CD14-positive monocyte (primary cell): Measurements from ENCODE around the gene RNF26. TPM values are rescaled to one million over a fixed set of nuclear protein-coding genes. Genes with fewer than 3 reads are reported as not detected.
A peak's percentile ranks its signal among the peaks of the same experiment; 100 is the strongest.

Source experiments
- DNase-seq, 3 donors: peaks; one replicate each; pipeline ENCODE4 v3.0.0-alpha.2; 2011 to 2022
- H2AFZ ChIP-seq: 2 replicates; pipeline ENCODE4 v1.6.0; 2012; ENCODE audit warnings: mild to moderate bottlenecking, low read depth, low read length, inconsistent platforms; ENCODE audit not compliant: insufficient read depth, poor library complexity, severe bottlenecking
- H3K27ac ChIP-seq, 2 donors: 1 replicate in 1 of 2; 2 replicates in 1 of 2; pipeline ENCODE4 v1.5.1; 2012 to 2013; ENCODE audit warnings: low read length in 2 of 2, control low read depth in 1 of 2, inconsistent platforms in 1 of 2, low read depth in 1 of 2, mild to moderate bottlenecking in 1 of 2
- H3K27me3 ChIP-seq, 2 donors: one replicate each; pipeline versions ENCODE4 v1.6.0 to v1.6.1; 2011 to 2013; ENCODE audit warnings: low read length in 2 of 2; ENCODE audit not compliant: control insufficient read depth in 2 of 2, insufficient read depth in 2 of 2
- H3K36me3 ChIP-seq, 2 donors: replicated peaks in 1 of 2; 1 replicate in 1 of 2; 2 replicates in 1 of 2; pipeline versions ENCODE4 v1.5.1 to v1.6.1; 2012 to 2013; ENCODE audit warnings: low read length in 2 of 2, control low read depth in 1 of 2, inconsistent platforms in 1 of 2, mild to moderate bottlenecking in 1 of 2; ENCODE audit not compliant: insufficient read depth in 2 of 2, control insufficient read depth in 1 of 2
- H3K4me1 ChIP-seq, 2 donors: 1 replicate in 1 of 2; 2 replicates in 1 of 2; pipeline versions ENCODE4 v1.5.1 to v1.6.1; 2012 to 2013; ENCODE audit warnings: low read length in 2 of 2, control low read depth in 1 of 2, inconsistent platforms in 1 of 2, mild to moderate bottlenecking in 1 of 2, moderate library complexity in 1 of 2; ENCODE audit not compliant: insufficient read depth in 2 of 2, control insufficient read depth in 1 of 2
- H3K4me2 ChIP-seq: replicated peaks from 2 replicates; pipeline ENCODE3; 2012; ENCODE audit warnings: low read length, moderate library complexity, mild to moderate bottlenecking; ENCODE audit not compliant: poor library complexity, severe bottlenecking; ENCODE audit errors: extremely low read depth
- H3K4me3 ChIP-seq, 3 experiments: fragments of 200-600 bp in 1 of 3; sonication (generic) in 1 of 3; replicated peaks in 1 of 3; 1 replicate in 2 of 3; 2 replicates in 1 of 3; pipeline ENCODE4 v1.5.1; 2011 to 2013; ENCODE audit warnings: low read length in 3 of 3, mild to moderate bottlenecking in 3 of 3, control low read depth in 2 of 3, low read depth in 2 of 3, inconsistent platforms in 1 of 3, moderate library complexity in 1 of 3
- H3K79me2 ChIP-seq: 2 replicates; pipeline ENCODE4 v1.6.0; 2012; ENCODE audit warnings: mild to moderate bottlenecking, control low read depth, inconsistent platforms, low read length, moderate library complexity; ENCODE audit not compliant: insufficient read depth
- H3K9ac ChIP-seq: 2 replicates; pipeline ENCODE4 v1.6.0; 2017; ENCODE audit warnings: low read length, mild to moderate bottlenecking; ENCODE audit not compliant: insufficient read depth, poor library complexity, severe bottlenecking
- H3K9me3 ChIP-seq, 2 donors: replicated peaks in 1 of 2; 1 replicate in 1 of 2; 2 replicates in 1 of 2; pipeline versions ENCODE4 v1.5.1 to v1.6.1; 2012 to 2013; ENCODE audit warnings: low read length in 2 of 2, control low read depth in 1 of 2; ENCODE audit not compliant: control insufficient read depth in 1 of 2, insufficient read depth in 1 of 2
- H4K20me1 ChIP-seq: 2 replicates; pipeline ENCODE4 v1.6.0; 2012; ENCODE audit warnings: mild to moderate bottlenecking, low read length, control low read depth, moderate library complexity; ENCODE audit not compliant: insufficient read depth
- H3K27ac Mint-ChIP-seq, 7 donors: one replicate each; pipeline ENCODE4 v1.8.0; 2020; ENCODE audit warnings: mild to moderate bottlenecking in 7 of 7, mixed read lengths in 7 of 7, moderate library complexity in 6 of 7, inconsistent platforms in 2 of 7
- H3K27me3 Mint-ChIP-seq, 3 donors: one replicate each; pipeline ENCODE4 v1.8.0; 2021 to 2022; ENCODE audit warnings: low read depth in 3 of 3, mild to moderate bottlenecking in 3 of 3, mixed read lengths in 3 of 3, moderate library complexity in 3 of 3, inconsistent platforms in 1 of 3
- H3K36me3 Mint-ChIP-seq, 2 donors: one replicate each; pipeline ENCODE4 v1.8.0; 2020; ENCODE audit warnings: mixed read lengths in 2 of 2, inconsistent platforms in 1 of 2, mild to moderate bottlenecking in 1 of 2
- H3K4me1 Mint-ChIP-seq: one replicate; pipeline ENCODE4 v1.8.0; 2020; ENCODE audit warnings: mild to moderate bottlenecking, mixed read lengths
- H3K4me3 Mint-ChIP-seq, 2 donors: one replicate each; pipeline ENCODE4 v1.8.0; 2020; ENCODE audit warnings: mild to moderate bottlenecking in 2 of 2, mixed read lengths in 2 of 2, moderate library complexity in 1 of 2
- H3K9me3 Mint-ChIP-seq, 7 donors: one replicate each; pipeline ENCODE4 v1.8.0; 2020 to 2022; ENCODE audit warnings: mixed read lengths in 7 of 7, mild to moderate bottlenecking in 6 of 7, moderate library complexity in 6 of 7, inconsistent platforms in 2 of 7
- WGBS: methylation state at CpG from one replicate; pipeline ENCODE4 v1.1.5; 2013; ENCODE audit warnings: missing lambda C conversion rate; ENCODE audit not compliant: insufficient coverage; 5-methylcytosine and 5-hydroxymethylcytosine counted together
- intact Hi-C, 2 donors: fragments of 100-400 bp; cut with micrococcal nuclease; formaldehyde crosslinking; loops; one replicate each; pipeline versions ENCODE4 v1.15.0 to v1.15.1; 2023
- polyA plus RNA-seq, 3 donors: library from polyadenylated mRNA; depleted of rRNA in 1 of 3; unstranded in 2 of 3; stranded (reverse) in 1 of 3; fragments of 300-500 nt in 2 of 3; fragments of >200 nt in 1 of 3; fragmentation: Illumina TruSeq in 2 of 3; gene quantifications; 1 replicate in 2 of 3; 2 replicates in 1 of 3; pipeline ENCODE4 v1.2.3, GENCODE V29; 2012 to 2021
- TF ChIP-seq, protein P1 (sequence below): fragments of 200-600 bp; IDR thresholded peaks from one replicate; pipeline ENCODE4 v1.8.0; 2022; ENCODE audit warnings: antibody characterized with exemption, mild to moderate bottlenecking

The RNF26 gene
- polyA plus RNA-seq, 3 donors = 6.8 to 27.6 (median 20.5) TPM

- no peaks in the 10 kb centered on the region for H4K20me1 ChIP-seq
- peaks cover 20% of the 10 kb centered on the region in 2 donors for H3K4me1 ChIP-seq
- Mint-ChIP-seq H3K9me3 (peaks cover 0 to 5% (median 0%) of the 10 kb centered on the region in 7 donors), H3K4me3 (no peak overlapping the region), H3K36me3 (peaks cover 0 to 8% of the 10 kb centered on the region in 2 donors), H3K4me1 (peaks cover 22% of the 10 kb centered on the region), H3K27ac (no peak overlapping the region), H3K27me3 (peaks cover 38 to 43% (median 40%) of the 10 kb centered on the region in 3 donors)
- peaks cover 10 to 40% of the 10 kb centered on the region in 2 donors for H3K27me3 ChIP-seq
- no peak overlapping the region for H3K9ac ChIP-seq
- H2AFZ ChIP-seq = no peak overlapping the region
- H3K4me2 ChIP-seq = no peak overlapping the region
- H3K27ac ChIP-seq = no peak overlapping the region
- H3K9me3 ChIP-seq = no peaks in the 10 kb centered on the region
- 100% methylated on average over 1 of the region's 20 CpGs for WGBS
- intact Hi-C loops = no loop called here
- DNase-seq = no peak
- no peaks in the 10 kb centered on the region for H3K79me2 ChIP-seq
- no peaks in the 10 kb centered on the region for H3K36me3 ChIP-seq
- TF ChIP-seq, protein P1, sequence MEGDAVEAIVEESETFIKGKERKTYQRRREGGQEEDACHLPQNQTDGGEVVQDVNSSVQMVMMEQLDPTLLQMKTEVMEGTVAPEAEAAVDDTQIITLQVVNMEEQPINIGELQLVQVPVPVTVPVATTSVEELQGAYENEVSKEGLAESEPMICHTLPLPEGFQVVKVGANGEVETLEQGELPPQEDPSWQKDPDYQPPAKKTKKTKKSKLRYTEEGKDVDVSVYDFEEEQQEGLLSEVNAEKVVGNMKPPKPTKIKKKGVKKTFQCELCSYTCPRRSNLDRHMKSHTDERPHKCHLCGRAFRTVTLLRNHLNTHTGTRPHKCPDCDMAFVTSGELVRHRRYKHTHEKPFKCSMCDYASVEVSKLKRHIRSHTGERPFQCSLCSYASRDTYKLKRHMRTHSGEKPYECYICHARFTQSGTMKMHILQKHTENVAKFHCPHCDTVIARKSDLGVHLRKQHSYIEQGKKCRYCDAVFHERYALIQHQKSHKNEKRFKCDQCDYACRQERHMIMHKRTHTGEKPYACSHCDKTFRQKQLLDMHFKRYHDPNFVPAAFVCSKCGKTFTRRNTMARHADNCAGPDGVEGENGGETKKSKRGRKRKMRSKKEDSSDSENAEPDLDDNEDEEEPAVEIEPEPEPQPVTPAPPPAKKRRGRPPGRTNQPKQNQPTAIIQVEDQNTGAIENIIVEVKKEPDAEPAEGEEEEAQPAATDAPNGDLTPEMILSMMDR = no peak
- no peak overlapping the region for H3K4me3 ChIP-seq
Observed at GRCh38 chr11:119322921-119323531, 11.3 kb upstream of the RNF26 start.

DNA sequence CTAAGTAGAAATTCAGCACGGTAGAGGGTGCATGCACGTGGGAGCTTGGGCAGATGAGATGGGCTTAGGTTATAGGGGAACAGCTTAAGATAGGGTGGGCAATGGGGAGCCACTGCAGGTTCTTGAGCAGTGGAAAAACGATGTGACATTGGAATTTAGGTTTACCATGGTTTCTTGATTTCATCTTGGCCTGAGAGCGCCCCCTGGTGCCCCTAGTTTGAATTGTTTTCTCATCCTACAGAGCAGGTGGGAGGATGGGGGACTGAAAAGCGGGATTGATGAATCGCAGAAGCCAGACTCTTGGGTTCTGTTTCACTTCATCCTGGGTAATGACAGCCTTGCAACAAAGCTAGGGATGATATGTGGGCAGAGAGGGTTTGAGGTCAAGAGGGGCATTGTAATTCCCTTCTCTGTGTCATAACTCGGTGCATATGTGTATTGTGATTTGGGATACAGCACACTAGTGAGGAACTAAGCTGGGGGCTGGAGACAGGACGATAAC lies 10.7 kb upstream of the RNF26 start:
- Histone ChIP-seq H4K20me1 (no peaks in the 10 kb centered on the region), H3K9me3 (no peaks in the 10 kb centered on the region), H3K27me3 (peaks cover 7 to 34% of the 10 kb centered on the region in 2 donors), H3K4me2 (no peak overlapping the region), H3K27ac (no peak overlapping the region), H3K36me3 (no peaks in the 10 kb centered on the region), H2AFZ (no peak overlapping the region), H3K9ac (no peak overlapping the region), H3K79me2 (no peaks in the 10 kb centered on the region), H3K4me1 (peaks cover 20% of the 10 kb centered on the region in 2 donors), H3K4me3 (no peak overlapping the region)
- Mint-ChIP-seq H3K9me3 (peaks cover 0 to 5% (median 0%) of the 10 kb centered on the region in 7 donors), H3K27me3 (peaks cover 32 to 39% (median 39%) of the 10 kb centered on the region in 3 donors), H3K36me3 (peaks cover 0 to 7% of the 10 kb centered on the region in 2 donors), H3K27ac (no peak overlapping the region), H3K4me1 (peaks cover 21% of the 10 kb centered on the region), H3K4me3 (no peak overlapping the region)
- TF ChIP-seq, protein P1 = peak; percentile 92
- intact Hi-C loops = no loop called here
- WGBS = 21% methylated on average over 7 of the region's 8 CpGs
- DNase-seq = peak; percentile 40 to 52 (median 47)
